Fibroblast of pulmonary artery (primary cell): ENCODE measurements around the gene GPR161.
A peak's percentile ranks its signal among the peaks of the same experiment; 100 is the strongest.

Experiments used
- DNase-seq: peaks from one replicate; pipeline ENCODE4 v3.0.0-alpha.2; 2010; ENCODE audit warnings: low read depth
- H3K4me3 ChIP-seq: replicated peaks from 2 replicates; pipeline ENCODE4 v1.5.1; 2011; ENCODE audit warnings: low read depth, mild to moderate bottlenecking, control low read depth, low read length, moderate library complexity
- CTCF ChIP-seq: IDR thresholded peaks from 2 replicates; pipeline ENCODE4 v1.5.1; 2011; ENCODE audit warnings: mild to moderate bottlenecking, control low read depth, low read length, inconsistent platforms; ENCODE audit errors: missing control alignments

GPR161 gene

DNA sequence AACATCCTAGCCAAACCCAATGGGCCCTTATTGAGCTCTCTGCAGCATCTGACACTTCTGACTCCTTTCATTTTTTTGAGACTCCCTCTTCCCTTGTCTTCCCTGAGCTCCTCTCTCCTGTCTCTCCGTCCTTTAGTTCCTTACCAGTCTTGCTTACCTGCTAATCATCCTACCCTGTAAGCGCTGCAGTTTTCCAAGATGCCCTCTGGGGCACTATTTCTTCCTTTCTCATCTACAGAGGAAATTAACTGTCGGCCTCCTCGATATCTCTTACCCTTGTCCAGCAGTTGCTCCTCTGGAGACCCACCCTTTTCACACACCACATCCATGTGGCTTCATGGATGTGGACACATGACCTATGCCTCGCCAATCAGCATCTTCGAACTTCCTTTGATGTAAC, 6.8 kb downstream of the GPR161 start:
- DNase-seq, result no peak
- no peak for TF ChIP-seq CTCF
- H3K4me3 ChIP-seq, result no peak overlapping the region

GRCh38 chr1:168127503-168127902, 9.2 kb downstream of the GPR161 start:
- no peak overlapping the region for H3K4me3 ChIP-seq
- no peak for TF ChIP-seq CTCF
- DNase-seq, result no peak

- no peak overlapping the region for H3K4me3 ChIP-seq
- TF ChIP-seq CTCF, result no peak
- no peak for DNase-seq
These were observed 11.7 kb downstream of the GPR161 start for GRCh38 chr1:168125051-168125450.

DNA sequence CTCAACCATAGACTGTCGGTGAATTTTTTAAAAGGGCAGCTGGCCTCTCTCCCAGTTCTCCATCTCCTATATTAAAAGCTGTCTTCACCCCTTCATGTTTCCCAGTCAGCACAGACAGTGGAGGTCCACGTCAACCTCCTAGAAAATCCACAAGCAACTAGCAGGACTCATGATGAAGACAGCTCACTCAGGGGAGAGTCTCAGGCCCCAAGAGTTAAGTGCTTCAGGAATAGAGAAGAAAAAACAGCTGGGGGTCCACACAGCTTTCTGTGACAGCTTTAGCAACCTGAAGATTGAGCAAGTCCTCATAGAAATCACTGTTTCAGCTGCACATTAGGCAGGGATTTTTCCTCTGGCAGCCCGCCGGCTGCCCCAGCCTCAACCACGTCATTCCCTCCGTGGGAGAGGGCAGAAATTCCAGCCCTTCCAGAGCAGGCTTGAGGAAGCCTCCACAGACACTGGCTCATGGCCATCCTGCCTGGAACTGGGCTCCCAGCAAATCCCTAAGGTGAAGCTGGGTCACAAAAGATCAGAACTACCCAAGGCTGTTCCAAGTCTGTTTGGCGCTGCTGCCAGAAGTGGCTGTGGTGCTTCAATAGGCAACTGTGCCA, 15.2 kb downstream of the GPR161 start:
- TF ChIP-seq CTCF, result no peak
- DNase-seq, result peak; percentile 97
- H3K4me3 ChIP-seq, result no peak overlapping the region

GRCh38 chr1:168119750-168120149, 17.0 kb downstream of the GPR161 start:
- no peak for TF ChIP-seq CTCF
- DNase-seq, result no peak
- no peak overlapping the region for H3K4me3 ChIP-seq

GRCh38 chr1:168116327-168116799, 20.4 kb downstream of the GPR161 start:
- no peak for TF ChIP-seq CTCF

GRCh38 chr1:168114845-168115244, 21.9 kb downstream of the GPR161 start:
- no peak for TF ChIP-seq CTCF
- H3K4me3 ChIP-seq, result no peak overlapping the region
- DNase-seq, result peak; percentile 57

More at GRCh38 chr1:168116327-168116799, 20.4 kb downstream of the GPR161 start:
- DNase-seq, result no peak
- no peak overlapping the region for H3K4me3 ChIP-seq
